ENCODE measurements around the gene PITX1.
"Not testable (repeated sequence)": the region's sequence is repeated elsewhere in the genome, so short reads cannot be mapped to it uniquely, and the experiment has no call there.

PITX1 gene

DNA sequence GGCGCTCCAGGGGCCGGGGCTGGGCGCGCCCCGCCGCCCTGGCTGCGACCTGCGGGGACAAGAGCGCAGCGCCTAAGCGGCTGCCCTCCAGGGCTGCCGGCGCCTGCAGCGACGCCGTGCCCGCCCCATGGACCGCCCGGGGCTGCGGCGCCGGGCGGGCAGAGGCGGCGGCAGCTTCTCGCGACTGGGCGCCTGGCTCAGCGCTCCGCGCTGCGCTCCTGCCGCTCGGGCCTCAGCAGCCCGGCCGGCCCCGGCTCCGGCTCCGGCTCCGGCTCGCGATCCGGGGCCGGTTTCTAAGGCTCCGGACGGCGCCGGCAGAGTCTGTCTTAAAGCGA lies at the start of gene PITX1:
TSS of gene PITX1 (minus strand) at position 328 of the 335 bp plus-strand sequence. CDS start 347 bp downstream, outside the sequence.
- DNase-seq (ENCODE audit: low spot score) (no peak), FAIRE-seq (no peak)

DNA sequence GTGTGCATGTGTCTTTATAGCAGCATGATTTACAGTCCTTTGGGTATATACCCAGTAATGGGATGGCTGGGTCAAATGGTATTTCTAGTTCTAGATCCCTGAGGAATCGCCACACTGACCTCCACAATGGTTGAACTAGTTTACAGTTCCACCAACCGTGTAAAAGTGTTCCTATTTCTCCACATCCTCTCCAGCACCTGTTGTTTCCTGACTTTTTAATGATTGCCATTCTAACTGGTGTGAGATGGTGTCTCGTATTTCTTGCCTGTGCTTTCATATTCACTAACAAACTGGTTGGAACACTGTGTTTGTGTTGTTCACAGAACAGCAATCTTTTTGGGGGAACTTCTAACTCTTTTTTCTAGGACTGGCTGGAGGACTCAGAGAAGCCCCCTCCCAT lies 49.3 kb upstream of the PITX1 start:
- FAIRE-seq; DNase-seq (ENCODE audit: low spot score): not testable (repeated sequence)

DNA sequence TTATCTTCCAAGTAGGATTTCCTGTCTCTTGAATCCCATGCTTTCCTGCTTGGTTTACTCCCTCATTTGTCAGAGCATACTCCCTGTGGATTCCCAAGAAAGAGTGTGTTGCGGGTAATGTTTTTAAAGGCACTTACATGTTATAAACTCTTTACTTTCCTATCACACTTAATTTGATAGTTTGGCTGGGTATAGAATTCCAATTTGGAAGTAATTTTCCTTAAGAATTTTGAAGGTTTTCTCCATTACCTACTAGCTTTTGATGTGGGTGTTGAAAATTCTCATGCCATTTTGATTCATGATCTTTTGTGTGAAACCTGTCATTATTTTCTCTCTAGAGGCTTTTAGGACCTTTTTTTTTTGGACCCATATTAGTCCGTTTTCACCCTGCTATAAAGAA lies 47.2 kb upstream of the PITX1 start:
- no peak for DNase-seq (ENCODE audit: low spot score)
- no peak for FAIRE-seq

DNA sequence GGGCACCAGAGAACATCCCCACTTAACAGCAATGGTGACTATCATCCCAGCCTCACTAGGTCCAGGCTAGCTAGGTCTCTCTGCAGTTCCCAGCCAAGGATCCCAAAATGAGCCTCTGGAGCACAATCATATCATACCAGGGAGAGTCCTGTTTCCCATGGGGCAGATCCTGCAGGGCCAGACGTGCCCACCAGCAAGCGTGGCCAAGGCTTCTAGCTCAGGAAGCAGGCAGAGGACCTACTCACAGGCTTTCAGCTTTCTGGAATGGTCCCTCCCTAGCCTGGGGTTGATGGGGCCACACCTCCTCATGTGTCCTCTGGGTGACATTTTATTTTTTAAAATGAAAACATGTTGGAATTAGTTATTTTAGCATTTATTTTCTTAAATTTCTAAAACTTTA lies 45.7 kb upstream of the PITX1 start:
- DNase-seq (ENCODE audit: low spot score) (no peak), FAIRE-seq (no peak)

DNA sequence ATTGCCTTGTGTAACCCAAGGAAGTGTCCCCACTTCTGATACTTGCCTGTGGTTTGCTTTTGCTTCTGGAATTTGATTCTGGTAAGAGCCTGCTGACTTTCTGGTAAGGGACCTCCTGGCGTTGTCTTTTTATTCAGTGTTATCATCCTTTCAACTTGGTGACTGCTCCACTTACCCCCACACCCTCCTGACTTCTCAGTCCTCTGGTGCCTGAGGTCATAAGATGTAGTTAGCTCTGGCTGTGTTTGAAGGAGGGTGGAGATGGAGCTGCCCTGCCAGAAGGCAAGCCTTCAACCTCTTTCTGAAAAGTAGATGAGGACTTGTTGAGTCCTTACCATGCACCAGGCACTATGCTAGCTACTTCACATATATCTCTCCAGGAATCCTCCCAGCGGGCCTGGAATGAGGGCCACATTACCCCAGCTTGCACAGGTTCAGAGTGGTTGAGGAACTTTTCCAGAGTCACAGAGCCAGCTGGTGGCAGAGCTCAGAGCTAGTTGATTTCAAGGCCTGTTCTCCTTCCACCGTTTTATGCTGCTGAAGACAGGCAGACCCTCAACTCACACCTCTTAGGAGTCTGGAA lies 45.2 kb upstream of the PITX1 start:
- FAIRE-seq (no peak), DNase-seq (ENCODE audit: low spot score) (no peak)

DNA sequence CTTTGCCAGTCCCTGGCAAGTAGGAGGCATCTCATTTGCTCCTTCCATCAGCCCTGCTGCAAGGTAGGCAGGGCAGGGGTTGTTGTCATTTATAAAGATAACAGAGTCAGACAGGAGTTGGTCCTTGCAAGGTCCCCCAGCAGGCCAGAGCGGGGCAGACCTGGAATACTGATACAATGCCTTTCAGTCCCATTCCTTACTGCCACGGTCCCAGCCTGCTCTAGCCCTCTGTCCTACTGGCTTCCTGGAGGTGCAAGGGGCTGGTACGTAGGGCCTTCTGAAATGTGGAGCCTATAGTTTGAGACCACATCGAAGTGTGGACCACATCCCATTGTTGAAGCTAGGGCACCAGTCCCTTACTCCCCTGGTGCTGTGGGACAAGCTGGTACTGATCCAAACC lies 42.8 kb upstream of the PITX1 start:
- FAIRE-seq (no peak), DNase-seq (ENCODE audit: low spot score) (no peak)

DNA sequence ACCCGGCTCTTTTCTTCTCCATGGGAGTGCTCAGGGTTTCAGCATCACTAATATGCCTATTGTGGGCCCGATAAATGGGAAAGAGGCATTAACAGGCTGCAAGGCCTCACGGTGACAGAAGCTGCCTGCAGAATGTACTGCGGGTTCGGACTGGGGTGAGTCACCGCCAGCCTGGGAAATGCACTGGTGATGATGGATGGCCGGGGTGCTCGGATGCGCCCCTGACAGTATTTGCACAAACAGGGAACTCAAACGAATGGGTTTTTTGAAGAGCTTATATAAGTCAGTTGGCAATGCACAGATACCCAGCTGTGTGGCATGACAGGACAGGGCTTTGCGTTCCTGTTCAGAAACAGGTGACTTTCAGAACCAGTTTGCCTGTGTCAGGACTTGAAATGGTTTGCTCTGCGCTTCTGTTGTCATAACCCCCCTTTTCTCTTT lies 42.0 kb upstream of the PITX1 start:
- DNase-seq (ENCODE audit: low spot score), result no peak
- no peak for FAIRE-seq

DNA sequence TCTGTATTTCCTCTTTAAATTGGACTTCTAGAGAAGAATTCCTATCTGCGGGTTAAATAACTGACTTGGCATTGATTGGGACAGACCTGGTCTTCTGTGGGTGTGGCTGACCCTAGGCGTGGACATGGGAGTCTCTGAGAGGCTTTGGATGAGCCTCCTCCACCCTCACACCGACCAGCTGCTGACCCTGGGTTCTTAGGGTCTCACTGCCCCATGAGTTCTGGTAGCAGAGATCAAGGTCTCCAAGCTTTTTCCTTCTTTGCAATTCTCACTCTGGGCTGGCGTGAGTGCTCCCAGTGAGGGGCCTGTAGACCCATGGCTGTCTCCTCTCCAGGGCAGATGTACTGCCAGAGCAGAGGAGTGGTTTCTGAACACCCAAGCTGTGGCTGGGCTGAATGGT lies 41.6 kb upstream of the PITX1 start:
- DNase-seq (ENCODE audit: low spot score), result no peak
- no peak for FAIRE-seq

DNA sequence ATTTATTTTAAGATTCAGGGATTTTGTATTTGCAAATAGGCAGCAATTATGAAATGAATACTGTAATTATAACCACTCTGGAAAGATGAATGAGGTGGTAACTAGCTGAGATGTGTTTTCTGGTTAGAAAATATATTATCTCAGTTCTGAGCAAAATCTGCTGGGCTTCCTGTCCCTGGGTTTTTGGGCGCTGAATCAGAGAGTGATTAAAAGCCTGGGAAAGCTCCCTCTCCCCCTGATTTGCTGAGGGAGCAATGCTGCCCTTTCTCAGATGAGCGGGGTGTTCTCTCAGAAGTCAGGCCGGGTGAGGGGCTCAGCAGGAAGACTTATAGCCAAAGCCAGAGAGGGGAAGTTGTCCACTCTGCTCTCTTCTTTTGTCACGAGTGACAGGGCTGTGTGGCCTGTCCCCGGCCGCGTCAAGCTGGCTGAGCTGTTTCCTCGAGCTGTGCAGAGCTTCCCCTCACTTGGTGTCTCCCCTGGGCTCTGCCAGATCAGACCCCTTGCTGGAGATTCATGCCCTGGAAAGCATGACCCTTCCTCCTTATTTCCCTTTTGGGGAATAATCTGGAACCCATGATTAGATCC lies 39.8 kb upstream of the PITX1 start:
- FAIRE-seq (no peak), DNase-seq (ENCODE audit: low spot score) (no peak)

DNA sequence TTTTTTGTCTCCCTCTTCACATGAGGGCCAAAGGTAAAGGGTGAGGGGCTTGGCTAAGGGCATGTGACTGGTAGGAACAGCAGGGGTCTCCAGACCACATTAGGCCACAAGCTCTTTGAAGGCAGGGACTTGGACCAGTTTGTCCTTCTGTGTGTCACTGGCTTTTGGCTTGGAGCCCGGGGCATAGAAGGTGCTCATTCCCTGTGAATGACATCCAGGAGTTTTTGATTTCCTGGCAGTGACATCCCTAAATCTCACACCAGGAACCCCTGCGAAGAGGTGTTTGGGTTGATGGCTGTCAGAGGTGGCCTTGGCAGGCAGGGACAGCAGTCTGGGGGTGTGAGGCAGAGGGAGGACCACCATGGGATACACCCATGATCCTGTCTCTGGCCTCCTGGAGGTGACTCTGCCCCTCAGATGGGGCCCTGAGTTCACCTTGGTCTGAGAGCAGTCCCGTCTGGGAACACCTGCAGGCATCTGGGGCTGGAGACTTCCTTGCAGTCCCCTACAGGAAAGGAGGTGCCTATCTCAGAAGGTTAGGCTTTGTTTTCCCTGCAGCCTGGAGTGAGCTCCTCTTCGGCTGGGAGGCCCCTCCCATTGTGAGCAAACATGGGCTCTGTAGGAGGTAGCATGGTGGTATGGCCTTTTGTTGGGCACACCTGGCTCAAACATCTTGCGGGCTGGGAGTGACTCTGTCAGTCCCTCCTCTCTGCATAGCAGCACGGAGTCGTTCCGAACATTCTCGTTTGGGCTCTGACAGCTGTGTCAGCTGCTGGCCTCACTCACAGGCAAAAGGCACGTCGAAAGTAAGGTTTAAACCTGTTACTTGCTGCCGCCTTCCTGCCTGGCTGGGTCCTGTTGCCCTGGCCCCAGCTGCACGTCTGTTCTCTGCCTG lies 38.6 kb upstream of the PITX1 start:
- FAIRE-seq, result no peak

GRCh38 chr5:135071311-135071710 lies 37.3 kb upstream of the PITX1 start:
- FAIRE-seq, result no peak
- DNase-seq (ENCODE audit: low spot score), result no peak

More for the DNA sequence above, 38.6 kb upstream of the PITX1 start:
- no peak for DNase-seq (ENCODE audit: low spot score)

- DNase-seq (ENCODE audit: low spot score) (no peak), FAIRE-seq (no peak)
Measured at GRCh38 chr5:135069895-135070657, 36.0 kb upstream of the PITX1 start.

DNA sequence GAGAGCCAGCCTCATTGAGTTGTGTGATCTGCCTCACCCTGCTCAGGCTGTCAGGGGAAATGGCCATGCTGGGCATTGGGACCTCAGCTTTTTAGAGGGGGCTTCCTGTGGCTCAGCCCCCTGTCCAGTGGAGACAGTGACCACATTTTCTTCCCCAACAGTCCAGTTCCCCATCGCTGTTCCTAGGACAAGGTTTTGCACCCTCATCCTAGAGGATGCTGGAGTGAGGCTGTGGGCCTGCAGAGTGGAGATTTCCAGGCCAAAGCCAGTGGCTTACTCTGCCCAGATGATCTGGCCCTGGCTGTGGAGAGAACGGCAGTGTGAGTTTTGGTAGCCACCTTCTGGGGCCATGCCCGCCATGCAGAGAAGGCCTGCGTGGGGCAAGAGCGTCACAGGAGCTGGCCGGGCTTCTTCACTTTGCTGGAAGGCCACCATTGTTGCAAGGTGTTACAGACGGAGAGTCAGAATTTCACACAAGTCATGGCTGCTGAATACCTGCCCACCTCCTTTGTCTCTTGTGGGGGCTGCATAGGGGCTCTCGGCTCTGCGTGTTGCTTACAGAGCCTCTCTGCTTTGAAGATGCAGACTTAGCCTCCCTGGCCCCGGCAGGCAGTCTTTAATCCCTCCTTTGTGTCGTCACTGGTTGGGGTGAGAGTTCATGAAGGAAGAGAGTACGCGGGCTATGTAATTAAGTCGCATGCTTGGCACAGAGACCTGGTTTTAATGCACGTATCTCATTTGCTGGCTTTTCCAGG lies 35.2 kb upstream of the PITX1 start:
- no peak for FAIRE-seq

GRCh38 chr5:135067587-135067986 lies 33.6 kb upstream of the PITX1 start:
- DNase-seq (ENCODE audit: low spot score) (no peak), FAIRE-seq (no peak)

More for the DNA sequence above, 35.2 kb upstream of the PITX1 start:
- DNase-seq (ENCODE audit: low spot score), result no peak

DNA sequence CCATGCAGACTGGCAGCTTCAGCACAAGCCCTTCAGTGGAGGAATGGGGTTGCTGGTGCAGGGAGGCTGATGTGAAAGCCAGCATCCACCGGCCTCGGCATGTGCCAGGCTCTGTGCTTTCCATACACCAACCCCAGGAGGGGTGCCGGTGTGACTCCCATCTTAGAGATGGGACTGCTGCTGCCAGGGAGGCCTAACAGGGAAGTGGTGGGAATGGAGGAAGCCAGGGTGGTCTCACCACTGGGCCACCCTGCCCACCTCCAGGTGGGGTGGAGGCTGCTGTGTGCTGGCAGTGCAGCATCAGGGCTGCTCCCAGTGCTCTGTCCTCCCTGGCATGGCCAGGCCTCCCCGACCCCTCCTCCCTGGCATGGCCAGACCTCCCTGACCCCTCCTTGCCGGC lies 32.8 kb upstream of the PITX1 start:
- FAIRE-seq (no peak), DNase-seq (ENCODE audit: low spot score) (no peak)

DNA sequence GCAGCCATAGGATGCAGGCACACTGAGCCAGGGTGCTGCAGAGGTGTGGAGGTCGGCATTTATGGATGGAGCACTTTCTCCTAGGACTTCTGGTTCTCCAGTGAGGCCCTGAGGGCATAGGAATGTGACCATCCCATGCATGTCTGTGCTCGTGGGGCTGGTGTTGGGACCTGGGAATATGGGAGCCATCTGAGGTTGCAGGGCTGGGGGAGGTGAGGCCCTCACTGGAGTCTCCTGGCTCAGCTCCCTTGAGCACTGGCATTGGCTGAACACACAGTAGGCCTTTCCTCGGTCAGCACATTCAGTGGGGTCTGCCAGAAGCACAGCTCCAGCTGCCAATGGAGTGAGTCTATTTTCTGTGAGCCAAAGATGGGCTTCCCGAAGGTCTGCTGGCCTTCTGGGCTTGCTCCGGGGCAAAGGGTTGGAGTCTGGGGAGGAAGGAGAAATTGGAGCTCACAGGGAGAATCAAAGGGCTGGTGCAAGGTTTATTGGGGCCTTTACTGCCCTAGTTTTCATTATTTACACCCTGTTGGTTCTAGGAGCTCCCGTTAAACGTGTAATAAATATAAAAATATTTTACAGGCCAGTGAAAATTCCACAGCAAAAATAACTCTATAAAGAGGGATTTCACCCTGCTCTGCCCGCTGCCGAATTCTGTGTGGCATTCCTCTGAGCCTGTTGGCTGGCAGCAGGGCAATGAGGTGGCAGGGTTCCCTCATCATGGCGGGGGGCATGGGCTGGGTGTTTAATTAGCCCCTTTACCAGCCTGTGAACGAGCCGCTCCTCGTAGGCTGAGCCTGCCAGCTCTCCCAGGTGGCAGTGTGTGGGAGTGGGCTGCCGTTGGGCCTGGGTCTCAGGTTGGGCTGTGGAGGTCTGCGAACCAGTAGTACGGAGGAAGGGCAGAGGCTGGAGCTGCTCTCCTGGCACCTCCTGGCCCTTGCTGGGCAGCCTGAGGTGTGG lies 31.6 kb upstream of the PITX1 start:
- no peak for FAIRE-seq

GRCh38 chr5:135064235-135064570 lies 30.2 kb upstream of the PITX1 start:
- no peak for FAIRE-seq
- DNase-seq (ENCODE audit: low spot score), result no peak

More for the DNA sequence above, 31.6 kb upstream of the PITX1 start:
- DNase-seq (ENCODE audit: low spot score), result no peak

- FAIRE-seq (no peak), DNase-seq (ENCODE audit: low spot score) (no peak)
Measured at GRCh38 chr5:135063511-135064234, 29.6 kb upstream of the PITX1 start.

DNA sequence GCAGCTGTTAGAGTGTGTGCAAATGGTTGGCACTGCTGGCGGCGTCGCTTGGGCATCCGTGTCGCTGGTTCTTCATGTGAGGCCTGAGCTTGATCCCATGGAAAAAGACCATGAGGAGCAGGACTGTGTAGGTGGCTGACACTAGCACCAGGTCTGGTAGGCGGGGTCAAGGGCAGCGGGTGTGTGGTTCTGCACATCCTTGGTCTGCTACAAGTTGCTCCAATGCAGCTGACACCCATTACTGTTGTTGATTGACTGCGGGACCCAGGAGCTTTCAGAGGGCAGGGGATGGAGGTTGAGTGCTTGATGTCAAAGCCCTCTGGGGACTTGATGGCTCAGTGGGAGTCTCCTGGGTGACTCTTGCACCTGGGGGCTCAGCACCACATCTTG lies 29.0 kb upstream of the PITX1 start:
- DNase-seq (ENCODE audit: low spot score) (no peak), FAIRE-seq (no peak)

Data from RCC 7860 (cell line).